Fibroblast of pulmonary artery (primary cell): Measurements from ENCODE around the gene CD320.

Experiments used
- DNase-seq: peaks from one replicate; pipeline ENCODE4 v3.0.0-alpha.2; 2010; ENCODE audit warnings: low read depth
- H3K4me3 ChIP-seq: replicated peaks from 2 replicates; pipeline ENCODE4 v1.5.1; 2011; ENCODE audit warnings: low read depth, mild to moderate bottlenecking, control low read depth, low read length, moderate library complexity
- TF ChIP-seq, protein P1 (sequence below): IDR thresholded peaks from 2 replicates; pipeline ENCODE4 v1.5.1; 2011; ENCODE audit warnings: mild to moderate bottlenecking, control low read depth, low read length, inconsistent platforms; ENCODE audit errors: missing control alignments

Gene CD320

DNA sequence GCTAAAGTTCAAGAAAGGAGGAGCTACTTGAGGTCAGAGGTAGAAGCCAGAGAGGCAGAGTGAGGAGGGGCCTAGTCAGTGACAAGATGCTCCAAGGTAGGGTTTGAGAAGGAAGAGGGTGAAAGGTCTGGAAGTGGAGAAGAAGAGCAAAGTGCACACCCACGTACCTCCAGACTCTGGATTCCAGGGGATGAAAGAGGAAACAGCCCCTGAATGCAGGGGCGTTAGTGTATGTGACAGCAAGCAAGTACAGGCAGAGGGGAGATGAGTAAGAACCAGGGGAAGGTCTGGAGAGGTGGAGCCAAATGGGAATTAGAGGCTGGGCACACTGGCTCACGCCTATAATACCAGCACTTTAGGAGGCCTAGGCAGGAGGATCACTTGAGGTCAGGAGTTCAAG is 21.8 kb upstream of the CD320 start:
- TF ChIP-seq, protein P1, sequence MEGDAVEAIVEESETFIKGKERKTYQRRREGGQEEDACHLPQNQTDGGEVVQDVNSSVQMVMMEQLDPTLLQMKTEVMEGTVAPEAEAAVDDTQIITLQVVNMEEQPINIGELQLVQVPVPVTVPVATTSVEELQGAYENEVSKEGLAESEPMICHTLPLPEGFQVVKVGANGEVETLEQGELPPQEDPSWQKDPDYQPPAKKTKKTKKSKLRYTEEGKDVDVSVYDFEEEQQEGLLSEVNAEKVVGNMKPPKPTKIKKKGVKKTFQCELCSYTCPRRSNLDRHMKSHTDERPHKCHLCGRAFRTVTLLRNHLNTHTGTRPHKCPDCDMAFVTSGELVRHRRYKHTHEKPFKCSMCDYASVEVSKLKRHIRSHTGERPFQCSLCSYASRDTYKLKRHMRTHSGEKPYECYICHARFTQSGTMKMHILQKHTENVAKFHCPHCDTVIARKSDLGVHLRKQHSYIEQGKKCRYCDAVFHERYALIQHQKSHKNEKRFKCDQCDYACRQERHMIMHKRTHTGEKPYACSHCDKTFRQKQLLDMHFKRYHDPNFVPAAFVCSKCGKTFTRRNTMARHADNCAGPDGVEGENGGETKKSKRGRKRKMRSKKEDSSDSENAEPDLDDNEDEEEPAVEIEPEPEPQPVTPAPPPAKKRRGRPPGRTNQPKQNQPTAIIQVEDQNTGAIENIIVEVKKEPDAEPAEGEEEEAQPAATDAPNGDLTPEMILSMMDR, result no peak
- DNase-seq, result no peak
- H3K4me3 ChIP-seq, result no peak overlapping the region

DNA sequence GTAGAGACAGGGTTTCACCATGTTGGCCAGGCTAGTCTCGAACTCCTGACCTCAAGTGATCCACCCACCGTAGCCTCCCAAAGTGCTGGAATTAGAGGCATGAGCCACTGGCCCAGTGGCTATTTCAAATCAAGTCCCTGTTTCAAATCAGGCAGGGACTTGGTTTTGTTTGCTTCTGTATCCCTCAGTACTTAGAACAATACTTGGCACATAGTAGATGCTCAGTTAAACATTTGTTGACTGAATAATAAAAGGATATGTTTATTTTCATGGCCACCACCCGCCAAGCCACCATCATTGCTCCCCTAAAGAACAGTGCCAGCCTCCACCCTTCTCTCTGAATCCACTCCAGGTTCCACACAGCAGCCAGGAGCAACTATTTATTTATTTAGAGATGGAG is 17.3 kb upstream of the CD320 start:
- TF ChIP-seq, protein P1, result no peak
- no peak overlapping the region for H3K4me3 ChIP-seq
- no peak for DNase-seq

DNA sequence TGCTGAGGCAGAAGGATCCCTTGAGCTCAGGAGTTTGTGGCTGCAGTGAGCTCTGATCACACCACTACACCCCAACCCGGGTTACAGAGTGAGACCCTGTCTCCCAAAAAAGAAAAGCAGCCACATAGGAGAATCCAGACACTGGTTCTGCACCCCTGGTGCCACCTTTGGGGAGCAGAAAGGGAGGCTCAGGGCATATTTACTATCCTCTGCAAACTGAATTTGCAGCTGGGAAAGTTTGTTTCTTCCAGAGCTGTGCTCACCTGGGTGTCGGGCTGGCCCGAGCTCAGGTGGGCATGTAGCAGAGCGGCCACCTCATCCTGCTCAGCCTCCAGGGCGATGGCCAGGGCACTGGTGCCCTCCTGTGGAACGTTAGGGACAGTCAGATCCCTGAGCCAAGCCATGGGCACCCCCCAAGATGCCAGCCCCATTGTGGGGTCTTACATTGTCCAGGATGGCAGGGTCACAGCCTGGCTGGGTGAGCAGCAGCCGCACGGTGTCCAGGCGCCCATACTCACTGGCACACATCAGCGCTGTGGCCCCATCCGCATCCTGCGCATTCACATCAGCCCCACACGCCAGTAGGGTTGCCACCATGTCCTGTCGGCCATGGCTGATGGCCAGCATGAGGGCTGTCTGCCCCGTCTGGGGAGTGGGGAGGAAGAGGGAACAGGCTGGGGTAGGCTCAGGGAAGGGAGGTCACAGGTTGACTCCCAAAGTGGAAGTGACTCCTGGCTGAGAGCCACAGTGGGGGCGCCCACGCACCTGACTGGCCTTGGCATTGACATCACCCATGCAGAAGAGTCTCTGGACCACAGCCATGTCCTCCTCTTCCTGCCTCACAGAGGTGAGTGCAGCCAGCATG is 16.3 kb upstream of the CD320 start:
- no peak for DNase-seq
- TF ChIP-seq, protein P1, result no peak
- H3K4me3 ChIP-seq, result no peak overlapping the region

DNA sequence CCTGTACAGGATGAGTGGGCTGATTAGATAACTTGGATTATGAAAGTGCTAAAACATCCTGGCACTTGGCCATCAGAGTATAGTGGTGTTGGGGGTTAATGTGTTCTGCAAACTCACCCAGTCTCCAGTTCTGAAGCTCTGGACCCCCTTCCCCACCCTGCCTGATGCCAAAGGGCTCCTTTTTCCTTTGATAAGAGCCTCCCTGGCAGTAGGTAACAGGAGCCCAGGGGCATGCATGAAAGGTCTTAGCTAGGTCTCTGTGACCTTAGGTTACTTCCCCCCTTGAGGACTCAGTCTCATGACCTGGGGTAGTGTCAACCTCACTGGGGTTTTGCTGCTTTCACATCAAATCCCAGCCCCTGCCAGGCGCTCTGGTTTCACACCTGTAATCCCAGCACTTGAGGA is 15.6 kb upstream of the CD320 start:
- DNase-seq, result no peak
- H3K4me3 ChIP-seq, result no peak overlapping the region
- TF ChIP-seq, protein P1, result no peak

DNA sequence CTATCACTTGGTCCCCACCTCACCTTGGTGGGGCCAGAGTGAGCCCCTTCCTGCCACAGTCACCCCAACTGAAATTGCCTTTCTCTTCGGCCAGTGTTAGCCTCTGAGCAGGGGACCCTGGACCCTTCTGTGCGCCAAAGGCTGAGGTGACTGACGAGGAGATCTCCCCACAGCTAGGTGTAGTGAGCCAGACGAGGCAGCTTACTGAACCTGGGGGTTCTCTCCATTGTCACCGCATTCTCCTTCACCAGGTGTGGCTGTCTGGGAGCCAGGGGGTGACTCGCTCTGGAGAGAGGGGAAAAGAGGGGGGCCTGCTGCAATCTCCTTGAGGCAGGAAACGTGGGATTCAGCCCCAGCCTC is 14.5 kb upstream of the CD320 start:
- DNase-seq, result no peak
- H3K4me3 ChIP-seq, result peak overlapping the region; percentile 100
- TF ChIP-seq, protein P1, result no peak

DNA sequence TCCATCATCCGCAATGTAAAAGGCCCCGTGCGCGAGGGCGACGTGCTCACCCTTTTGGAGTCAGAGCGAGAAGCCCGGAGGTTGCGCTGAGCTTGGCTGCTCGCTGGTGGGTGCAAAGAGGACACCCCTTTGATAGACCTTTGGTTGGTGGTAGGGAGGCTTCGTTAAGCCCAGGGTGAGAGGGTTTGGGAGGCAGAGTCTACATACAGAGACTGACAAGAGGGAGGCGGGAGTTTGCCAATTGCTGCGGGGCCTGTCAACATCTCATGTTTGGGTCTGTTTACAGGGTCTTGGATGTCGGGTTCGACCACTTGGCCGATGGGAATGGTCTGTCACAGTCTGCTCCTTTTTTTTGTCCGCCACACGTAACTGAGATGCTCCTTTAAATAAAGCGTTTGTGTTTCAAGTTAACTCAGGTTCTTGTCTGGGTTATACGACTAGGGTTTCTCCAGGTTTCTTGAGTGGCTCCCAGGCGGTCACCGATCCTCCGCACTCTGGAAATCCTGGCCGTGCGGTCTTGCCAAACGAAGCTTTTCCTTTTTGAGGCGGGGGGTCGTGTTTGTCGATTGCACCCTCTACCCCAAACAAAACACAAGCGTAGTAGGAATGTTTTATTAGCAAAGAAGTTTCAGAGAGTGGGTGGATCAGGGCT is 14.0 kb upstream of the CD320 start:
- H3K4me3 ChIP-seq, result peak overlapping the region; percentile 100
- TF ChIP-seq, protein P1, result no peak
- DNase-seq, result no peak
